NCI-H2227 treated with DMSO at 0.1 percent for 48 hours (cell line): ENCODE data around the gene C2CD4C.
"Not testable (repeated sequence)": the region's sequence is repeated elsewhere in the genome, so short reads cannot be mapped to it uniquely, and the experiment has no call there.

Experiments used
- DNase-seq: peaks from one replicate; lab custom pipeline; 2025; lab: John Stamatoyannopoulos, UW

C2CD4C gene

DNA sequence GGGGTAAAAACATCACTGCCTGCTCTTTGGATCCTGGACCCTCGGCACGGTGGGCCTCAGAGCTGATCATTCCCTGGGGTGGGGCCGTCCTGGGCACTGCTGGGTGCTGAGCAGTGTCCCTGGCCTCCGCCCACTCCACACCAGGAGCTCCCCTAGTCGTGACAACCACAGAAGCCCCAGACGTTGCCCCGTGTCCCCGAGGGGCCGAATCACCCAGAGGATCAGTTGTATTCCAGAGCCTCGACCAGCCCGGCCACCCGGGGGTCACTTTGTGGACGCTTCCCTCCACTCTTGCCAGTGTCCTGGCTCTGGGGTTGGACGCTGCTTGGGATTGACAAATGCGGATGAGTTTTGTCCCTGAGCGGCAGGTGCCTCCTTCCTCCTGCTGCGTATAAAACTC is 10.2 kb downstream of the C2CD4C start:
- DNase-seq: no peak

DNA sequence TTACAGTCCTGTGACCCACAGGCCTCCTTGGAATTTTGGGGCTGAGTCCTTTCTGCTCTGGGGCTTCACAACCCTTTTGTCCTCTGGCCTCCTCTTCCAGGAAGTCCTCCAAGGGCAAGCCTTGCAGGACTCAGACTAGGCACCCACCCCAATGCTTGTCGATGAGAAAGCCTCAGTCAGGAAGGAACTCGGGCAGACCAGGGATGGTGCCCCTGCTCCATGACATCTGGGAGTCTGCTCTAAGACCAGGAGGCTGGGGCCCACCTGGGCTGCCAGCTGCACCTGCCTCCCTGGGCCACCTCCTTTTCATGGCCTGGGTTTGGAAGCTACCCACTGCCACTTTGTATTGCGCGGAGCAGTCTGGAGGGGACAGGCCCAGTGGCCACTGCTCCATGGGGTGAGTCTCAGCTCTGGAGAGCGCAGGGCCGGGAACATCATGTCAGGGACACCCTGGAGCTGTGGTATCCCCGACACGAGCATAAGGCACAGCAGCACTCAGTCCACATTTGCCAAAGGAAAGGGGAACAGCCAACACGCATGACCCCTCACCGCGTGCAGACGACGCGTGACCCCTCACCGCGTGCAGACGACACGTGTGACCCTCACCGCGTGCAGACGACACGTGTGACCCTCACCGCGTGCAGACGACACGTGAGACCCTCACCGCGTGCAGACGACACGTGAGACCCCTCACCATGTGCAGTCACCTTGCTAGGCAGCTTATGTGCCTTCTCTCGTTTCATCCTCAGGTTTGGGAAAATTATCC is 10.8 kb downstream of the C2CD4C start:
- DNase-seq: no peak

DNA sequence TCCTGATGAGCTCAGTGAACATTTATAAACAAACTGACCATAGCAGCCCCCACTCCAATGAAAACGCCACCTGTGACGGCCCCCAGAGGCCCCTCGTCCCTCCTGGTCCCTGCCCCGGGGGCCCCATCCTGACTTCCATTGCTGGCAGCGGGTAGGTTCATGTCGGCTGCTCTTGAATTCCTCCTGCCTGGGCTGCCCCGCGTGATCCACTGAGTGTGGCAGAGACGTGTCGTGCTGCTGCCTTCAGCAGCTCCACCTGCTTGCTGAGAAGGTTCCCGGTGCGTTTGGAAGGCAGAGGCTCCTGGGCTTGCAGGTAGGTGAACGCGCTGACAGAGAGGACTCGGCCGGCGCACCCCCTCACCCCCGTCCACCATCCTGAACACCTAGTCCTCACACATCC is 11.6 kb downstream of the C2CD4C start:
- DNase-seq: no peak

DNA sequence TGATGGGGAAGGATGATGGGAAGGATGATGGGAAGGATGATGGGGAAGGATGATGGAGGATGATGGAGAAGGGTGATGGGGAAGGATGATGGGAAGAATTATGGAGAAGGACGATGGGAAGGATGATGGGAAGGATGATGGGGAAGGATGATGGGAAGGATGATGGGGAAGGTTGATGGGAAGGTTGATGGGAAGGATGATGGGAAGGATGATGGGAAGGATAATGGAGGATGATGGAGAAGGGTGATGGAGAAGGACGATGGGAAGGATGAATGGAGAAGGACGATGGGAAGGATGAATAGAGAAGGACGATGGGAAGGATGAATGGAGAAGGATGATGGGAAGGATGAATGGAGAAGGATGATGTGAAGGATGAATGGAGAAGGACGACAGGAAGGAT is 13.5 kb downstream of the C2CD4C start:
- no peak for DNase-seq

DNA sequence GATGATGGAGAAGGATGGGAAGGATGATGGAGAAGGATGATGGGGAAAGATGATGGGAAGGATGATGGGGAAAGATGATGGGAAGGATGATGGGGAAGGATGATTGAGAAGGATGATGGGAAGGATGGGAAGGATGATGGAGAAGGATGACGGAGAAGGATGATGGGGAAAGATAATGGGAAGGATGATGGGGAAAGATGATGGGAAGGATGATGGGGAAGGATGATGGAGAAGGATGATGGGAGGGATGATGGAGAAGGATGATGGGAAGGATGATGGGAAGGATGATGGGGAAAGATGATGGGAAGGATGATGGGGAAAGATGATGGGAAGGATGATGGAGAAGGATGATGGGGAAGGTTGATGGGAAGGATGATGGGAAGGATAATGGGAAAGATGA is 14.1 kb downstream of the C2CD4C start:
- DNase-seq: not testable (repeated sequence)

DNA sequence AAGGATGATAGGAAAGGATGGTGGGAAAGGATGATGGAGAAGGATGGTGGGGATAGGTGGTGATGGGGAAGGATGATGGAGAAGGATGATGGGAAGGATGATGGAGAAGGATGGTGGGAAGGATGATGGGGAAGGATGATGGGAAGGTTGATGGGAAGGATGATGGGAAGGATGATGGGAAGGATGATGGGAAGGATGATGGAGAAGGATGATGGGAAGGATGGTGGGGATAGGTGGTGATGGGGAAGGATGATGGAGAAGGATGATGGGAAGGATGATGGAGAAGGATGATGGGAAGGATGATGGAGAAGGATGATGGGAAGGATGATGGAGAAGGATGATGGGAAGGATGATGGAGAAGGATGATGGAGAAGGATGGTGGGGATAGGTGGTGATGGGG is 15.4 kb downstream of the C2CD4C start:
- not testable (repeated sequence) for DNase-seq

DNA sequence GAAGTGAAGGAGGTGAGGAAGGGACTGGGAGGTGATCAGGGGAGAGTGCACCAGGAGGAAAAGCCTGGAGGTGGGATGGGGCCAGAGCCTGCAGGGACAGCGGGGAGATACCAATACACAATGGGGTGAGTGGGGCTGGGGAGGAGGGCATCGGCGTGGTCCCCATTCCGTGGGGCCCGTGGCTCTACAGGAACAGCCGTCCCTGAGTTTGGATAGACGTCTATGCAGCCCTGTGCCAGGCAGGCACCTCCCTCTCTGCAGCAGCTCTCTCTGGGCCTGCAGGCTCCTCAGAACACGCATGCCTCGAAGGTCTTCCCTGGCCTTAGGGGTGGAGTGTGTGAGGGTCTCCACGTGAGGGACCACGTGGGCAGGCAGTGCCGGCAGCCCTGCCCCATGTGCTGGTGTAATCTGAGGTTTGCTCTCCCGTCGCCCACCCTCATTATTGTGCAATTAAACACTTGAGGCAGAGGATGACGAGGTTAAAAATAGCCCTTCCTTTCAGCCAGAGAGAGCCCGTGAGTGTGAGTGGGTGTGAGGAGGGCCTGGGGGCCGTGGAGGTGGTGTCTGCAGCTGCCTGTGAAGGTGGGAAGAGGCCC is 16.5 kb downstream of the C2CD4C start:
- no peak for DNase-seq

DNA sequence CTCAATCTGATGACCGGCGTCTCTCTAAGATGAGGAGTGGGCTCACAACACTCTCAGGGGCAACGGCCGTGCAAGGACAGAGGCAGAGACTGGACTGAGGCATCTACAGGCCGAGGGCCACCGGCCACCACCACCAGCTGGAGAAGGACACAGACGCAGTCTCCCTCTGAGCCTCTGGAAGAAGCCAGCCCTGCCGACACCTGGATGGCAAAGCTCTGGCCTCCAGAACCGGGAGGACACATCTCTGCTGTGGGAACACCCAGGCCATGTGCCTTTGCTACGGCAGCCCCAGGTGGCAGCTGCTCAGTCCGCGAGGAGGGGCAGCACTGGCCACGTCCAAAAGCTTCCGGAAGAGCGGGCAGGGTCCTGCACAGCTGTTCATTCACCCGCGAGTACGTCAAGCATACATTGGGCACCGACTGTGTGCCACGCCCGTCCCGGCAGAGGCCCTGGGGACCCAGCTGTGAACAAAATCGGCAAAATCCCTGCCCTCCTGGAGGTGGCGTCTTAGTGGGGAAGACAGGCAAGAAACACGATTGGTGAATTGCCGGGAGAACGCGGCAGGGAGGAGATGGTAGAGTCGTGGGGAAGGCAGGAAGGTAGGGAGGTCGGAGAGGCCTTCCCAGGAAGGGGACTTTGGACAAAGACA is 17.1 kb downstream of the C2CD4C start:
- DNase-seq: no peak

DNA sequence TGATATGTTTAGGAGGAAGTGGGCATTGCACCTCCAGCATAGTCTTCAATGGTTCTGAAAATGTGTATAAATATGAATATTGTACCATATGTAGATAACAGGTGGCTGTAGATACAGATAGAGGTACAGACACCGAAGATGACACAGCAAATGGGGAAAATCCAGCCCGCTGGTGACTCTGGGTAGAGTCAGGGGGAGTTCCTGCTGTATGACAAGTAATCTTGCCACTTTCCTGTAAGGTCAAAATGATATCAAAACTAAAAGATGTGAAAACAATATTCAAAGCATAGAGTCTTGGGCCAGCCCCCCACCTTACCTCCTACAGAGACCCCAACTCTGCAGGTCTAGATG is 17.8 kb downstream of the C2CD4C start:
- no peak for DNase-seq

DNA sequence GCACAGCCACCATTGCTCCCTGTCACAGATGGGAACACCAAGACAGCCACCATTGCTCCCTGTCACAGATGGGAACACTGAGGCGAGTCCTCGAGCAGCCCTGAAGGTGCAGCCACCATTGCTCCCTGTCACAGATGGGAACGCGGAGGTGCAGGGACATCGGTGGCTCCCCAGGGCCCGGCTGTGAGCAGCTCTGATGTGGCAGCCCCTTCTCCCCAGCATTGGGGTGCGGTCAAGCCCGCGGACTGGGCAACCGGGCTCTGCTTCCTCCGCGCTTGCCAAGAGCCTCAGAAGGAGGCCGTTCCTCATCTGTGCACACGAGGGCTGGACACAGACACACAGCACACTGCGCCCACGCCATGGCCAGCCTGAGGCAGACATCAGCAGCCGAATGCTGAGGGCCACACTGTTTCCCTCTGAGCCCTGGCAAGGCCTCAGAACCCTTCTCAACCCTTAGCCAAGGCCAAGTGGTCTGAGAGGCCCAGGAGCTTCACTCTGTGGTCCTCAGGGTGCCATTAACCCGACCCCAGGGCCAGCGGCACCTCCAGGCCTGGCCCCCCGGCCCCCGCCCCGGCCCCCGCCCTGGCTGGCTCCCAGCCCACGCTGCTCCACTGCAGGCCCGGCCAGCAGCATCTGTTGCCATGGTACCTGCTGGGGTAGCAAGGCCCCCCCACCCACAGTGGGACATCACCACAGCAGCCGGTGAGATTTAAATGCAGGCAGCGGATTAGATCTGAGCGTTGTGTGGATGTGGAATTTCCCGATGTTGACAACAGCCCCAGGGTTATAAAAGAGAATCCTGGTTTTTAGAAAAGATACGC is 18.4 kb downstream of the C2CD4C start:
- DNase-seq: no peak

DNA sequence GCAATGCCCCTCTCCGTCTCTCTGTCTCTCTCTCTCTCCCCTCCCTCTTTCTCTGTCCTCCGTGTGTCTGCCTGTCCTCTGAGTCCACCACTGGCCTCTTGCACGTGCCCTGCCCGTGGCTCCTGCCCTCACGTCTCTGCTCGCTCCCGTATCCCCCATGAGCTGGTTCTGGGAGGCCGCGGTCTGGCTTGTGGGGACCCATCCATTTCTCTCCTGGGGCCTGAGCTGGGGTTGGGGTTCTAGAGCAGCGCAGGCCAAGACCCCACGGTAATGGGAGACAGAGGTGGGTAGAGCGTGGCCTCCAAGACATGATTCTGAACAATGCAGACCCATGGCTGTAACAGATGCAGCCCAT is 19.0 kb downstream of the C2CD4C start:
- no peak for DNase-seq

DNA sequence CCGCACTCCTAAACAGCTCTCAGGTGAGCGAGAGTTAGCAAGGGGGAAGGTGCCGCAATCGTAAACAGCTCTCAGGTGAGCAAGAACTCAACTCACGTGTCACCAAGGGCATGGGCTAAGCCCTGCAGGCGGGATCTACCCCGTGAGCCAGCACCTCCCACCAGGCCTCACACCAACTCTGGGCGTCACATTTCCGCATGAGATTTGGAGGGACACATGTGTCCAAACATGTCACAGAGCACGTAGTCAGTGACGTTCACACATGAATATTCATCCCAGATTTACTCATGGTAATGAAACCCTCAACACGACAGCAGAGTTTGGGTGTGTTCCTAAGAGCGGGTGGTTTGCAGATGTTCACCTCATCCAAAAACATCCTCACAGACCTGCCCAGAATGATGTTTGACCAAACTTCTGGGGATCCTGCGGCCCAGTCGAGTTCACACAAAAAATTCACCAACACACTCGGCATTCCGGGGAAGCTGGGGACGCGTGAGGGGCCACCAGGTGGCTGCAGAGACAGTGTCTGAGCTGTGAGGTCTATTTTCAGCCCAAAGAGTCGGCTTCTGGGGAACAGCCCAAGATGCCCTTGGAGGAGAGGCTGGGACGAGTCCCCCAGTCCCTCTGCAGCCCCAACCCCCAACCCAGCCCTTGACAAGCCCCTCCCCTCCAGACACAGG is 19.6 kb downstream of the C2CD4C start:
- no peak for DNase-seq

DNA sequence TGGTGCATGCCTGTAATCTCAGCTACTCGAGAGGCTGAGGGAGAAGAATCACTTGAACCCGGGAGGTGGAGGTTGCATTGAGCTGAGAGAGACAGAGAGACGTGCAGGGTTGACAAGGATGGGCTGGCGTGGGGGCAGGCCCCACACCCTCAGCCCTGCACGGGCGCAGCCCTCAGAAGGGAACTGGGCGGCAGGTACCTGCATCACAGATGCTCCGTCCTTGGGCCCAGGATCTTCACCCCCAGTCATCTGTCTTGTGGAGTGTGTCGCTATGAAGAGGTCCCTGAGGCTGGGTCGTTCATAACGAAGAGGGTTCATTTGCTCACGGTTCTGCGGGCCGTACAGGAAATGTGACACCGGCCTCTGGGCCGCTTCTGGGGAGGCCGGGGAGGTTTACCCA is 20.3 kb downstream of the C2CD4C start:
- no peak for DNase-seq

DNA sequence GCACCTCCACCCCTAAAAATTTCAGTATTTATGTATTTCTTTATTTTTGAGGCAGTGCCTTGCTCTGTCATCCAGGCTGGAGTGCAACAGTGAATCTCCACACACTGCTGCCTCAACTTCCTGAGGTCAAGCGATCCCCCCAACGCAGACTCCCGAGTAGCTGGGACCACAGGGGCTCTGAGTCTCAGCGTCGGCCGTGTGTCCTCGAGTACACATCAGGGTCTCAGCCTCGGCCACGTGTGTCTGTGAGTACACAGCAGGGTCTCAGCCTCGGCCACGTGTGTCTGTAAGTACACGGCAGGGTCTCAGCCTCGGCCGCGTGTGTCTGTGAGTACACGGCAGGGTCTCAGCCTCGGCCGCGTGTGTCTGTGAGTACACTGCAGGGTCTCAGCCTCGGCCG is 21.2 kb downstream of the C2CD4C start:
- no peak for DNase-seq

DNA sequence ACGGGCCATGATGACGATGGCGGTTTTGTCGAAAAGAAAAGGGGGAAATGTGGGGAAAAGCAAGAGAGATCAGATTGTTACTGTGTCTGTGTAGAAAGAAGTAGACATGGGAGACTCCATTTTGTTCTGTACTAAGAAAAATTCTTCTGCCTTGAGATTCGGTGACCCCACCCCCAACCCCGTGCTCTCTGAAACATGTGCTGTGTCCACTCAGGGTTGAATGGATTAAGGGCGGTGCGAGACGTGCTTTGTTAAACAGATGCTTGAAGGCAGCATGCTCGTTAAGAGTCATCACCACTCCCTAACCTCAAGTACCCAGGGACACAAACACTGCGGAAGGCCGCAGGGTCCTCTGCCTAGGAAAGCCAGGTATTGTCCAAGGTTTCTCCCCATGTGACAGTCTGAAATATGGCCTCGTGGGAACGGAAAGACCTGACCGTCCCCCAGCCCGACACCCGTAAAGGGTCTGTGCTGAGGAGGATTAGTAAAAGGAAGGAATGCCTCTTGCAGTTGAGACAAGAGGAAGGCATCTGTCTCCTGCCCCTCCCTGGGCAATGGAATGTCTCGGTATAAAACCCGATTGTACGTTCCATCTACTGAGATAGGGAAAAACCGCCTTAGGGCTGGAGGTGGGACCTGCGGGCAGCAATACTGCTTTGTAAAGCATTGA is 22.2 kb downstream of the C2CD4C start:
- not testable (repeated sequence) for DNase-seq

DNA sequence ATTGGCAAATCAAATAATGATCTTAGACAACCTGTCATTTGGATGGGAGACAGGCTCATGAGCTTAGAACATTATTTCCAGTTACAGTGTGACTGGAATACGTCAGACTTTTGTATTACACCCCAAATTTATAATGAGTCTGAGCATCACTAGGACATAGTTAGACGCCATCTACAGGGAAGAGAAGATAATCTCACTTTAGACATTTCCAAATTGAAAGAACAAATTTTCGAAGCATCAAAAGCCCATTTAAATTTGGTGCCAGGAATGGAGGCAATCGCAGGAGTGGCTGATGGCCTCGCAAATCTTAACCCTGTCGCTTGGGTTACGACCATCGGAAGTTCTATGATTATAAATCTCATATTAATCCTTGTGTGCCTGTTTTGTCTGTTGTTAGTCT is 22.8 kb downstream of the C2CD4C start:
- not testable (repeated sequence) for DNase-seq

DNA sequence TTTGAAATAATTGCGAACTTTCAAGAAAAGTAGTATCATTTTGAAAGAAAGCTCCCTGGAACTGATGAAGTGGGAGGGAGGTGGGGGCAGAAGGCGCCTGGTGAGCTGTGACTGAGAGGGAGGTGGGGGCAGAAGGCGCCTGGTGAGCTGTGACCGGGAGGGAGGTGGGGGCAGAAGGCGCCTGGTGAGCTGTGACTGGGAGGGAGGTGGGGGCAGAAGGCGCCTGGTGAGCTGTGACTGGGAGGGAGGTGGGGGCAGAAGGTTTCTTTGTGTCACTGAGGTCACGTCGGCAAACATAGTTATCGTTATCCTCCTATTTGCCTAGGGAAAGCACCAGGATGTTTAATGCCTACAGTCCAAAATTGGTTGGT is 24.2 kb downstream of the C2CD4C start:
- no peak for DNase-seq

DNA sequence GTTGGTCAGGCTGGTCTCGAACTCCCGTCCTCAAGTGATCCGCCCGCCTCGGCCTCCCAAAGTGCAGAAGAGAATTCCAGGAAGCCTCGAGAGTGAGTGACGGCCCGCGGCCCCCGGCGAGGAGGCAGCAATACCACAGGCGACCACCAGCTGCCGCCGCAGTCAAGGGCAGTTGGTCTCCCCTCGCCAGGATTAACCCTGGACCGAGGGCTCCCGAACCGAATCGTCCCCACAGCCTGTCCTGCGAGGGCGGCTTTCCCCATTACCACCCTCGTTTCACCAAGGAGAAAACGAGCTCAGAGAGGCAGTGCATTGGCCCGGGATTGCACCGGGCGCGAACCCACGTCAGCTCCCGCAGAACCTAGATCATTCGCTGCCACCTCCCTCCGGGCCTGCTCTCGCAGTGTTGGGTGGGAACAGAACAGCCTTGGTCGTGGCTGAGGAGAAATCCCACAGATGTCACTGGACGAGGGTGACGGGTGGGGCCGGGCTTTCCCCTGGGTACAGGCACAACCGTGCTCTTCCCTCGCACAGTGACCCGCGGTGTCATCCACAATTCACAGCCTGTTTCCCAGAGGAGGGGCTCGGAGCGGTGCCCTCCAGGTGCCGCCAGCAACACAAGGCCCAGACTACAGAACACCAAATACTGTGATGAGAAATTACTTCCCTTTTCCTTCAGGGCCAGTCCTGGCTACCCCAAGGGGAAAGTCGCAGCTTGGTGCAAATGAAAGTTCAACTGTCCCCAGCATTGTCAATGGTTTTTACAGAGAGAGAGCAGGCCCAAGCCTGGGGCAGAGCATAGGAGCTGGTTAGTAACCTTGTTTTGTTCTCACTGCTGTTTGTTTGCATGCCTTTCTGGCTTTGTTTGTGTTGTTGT is 24.8 kb downstream of the C2CD4C start:
- DNase-seq: no peak

DNA sequence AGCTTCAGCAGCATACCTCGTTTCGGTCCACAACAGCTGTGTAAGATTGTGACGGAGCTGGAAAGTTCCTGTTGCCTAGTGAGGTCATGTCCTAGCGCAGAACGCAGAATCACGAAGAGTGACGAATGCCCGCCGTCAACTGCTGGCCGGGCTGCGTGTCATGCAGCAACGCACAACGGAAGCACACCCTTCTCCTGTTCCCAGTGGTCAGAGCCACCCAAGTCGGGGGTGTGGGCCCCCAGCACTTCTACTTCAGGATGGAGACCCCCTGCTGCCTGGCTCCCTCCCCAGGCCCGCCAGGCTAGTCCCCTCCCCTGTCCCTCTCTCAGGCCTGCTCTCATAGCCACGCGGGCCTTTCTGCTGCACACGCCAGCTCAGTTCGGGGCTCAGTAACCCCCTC is 25.9 kb downstream of the C2CD4C start:
- DNase-seq: no peak

DNA sequence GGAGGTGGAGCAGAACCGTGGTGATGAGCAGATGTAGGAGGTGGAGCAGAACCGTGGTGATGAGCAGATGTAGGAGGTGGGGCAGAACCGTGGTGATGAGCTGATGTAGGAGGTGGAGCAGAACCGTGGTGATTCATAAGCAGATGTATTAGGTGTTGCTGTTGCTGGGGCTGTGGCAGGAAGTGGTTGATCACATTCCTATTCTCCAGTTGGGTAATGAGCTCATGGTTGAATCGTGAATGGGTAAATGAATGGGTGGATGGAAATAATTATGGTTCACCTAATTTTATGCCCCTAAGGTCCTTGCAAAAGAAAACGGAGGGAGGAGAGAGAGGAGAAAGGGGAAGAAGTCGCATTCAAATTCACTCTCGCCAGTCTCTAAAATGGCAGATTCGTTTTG is 26.4 kb downstream of the C2CD4C start:
- DNase-seq: not testable (repeated sequence)

DNA sequence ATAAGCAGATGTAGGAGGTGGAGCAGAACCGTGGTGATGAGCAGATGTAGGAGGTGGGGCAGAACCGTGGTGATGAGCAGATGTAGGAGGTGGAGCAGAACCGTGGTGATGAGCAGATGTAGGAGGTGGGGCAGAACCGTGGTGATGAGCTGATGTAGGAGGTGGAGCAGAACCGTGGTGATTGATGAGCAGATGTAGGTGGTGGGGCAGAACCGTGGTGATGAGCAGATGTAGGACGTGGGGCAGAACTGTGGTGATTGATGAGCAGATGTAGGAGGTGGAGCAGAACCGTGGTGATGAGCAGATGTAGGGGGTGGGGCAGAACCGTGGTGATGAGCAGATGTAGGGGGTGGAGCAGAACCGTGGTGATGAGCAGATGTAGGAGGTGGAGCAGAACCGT is 27.0 kb downstream of the C2CD4C start:
- DNase-seq: not testable (repeated sequence)
